ENCODE data around the gene INPP5F. TPM values are rescaled to one million over a fixed set of nuclear protein-coding genes. Genes with fewer than 3 reads are reported as not detected.
A peak's percentile ranks its signal among the peaks of the same experiment; 100 is the strongest.

INPP5F gene
- total and polyA plus RNA-seq, 9 of the 15 experiments (the other 6 are each of a cell fraction or from before 2014, with no cell fraction given) = 1.6 to 7.3 (median 6.0) TPM

GRCh38 chr10:119786117-119786769 lies 60.4 kb downstream of the INPP5F start (continued):
- no peak for TF ChIP-seq MECOM (CRISPR knock-in tag; IDR thresholded peaks at IDR 0.05)
- no peak for TF ChIP-seq EP400 (IDR thresholded peaks at IDR 0.05)
- TF ChIP-seq LEF1 (IDR thresholded peaks at IDR 0.05) = peak; percentile 44; the same call in 1 of the 2 replicates
- TF ChIP-seq KDM2B (CRISPR knock-in tag; IDR thresholded peaks at IDR 0.05) = no peak
- no peak for TF ChIP-seq SAFB (IDR thresholded peaks at IDR 0.05; ENCODE audit: borderline replicate concordance, low read depth, low read length)
- peak; percentile 27; the same call in 1 of the 2 replicates for TF ChIP-seq SMARCA4 (IDR thresholded peaks at IDR 0.05)
- TF ChIP-seq SRSF7 (optimal IDR thresholded peaks at IDR 0.05; ENCODE audit: low read depth, low read length) = no peak
- TF ChIP-seq THRAP3 (IDR thresholded peaks at IDR 0.05; ENCODE audit: borderline replicate concordance) = no peak
- TF ChIP-seq ZC3H4 (CRISPR knock-in tag; IDR thresholded peaks at IDR 0.05; ENCODE audit: borderline replicate concordance) = no peak
- TF ChIP-seq ZBTB7A (IDR thresholded peaks at IDR 0.05; ENCODE audit: borderline replicate concordance, control insufficient read depth, low read depth, low read length) = no peak
- TF ChIP-seq, protein P1, sequence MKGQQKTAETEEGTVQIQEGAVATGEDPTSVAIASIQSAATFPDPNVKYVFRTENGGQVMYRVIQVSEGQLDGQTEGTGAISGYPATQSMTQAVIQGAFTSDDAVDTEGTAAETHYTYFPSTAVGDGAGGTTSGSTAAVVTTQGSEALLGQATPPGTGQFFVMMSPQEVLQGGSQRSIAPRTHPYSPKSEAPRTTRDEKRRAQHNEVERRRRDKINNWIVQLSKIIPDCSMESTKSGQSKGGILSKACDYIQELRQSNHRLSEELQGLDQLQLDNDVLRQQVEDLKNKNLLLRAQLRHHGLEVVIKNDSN (CRISPR knock-in tag; IDR thresholded peaks at IDR 0.05) = no peak
- peak; percentile 58; the same call in 1 of the 2 replicates for TF ChIP-seq RNF2 (IDR thresholded peaks at IDR 0.05)
- TF ChIP-seq CEBPB (tag; IDR thresholded peaks at IDR 0.05) = peak; percentile 56; the same call in 1 of the 2 replicates
- no peak for TF ChIP-seq POLR3A (IDR thresholded peaks at IDR 0.05; ENCODE audit: borderline replicate concordance, extremely low read depth, insufficient read depth, insufficient read length)
- no peak for TF ChIP-seq ZBTB26 (CRISPR knock-in tag; IDR thresholded peaks at IDR 0.05)
- peak in 1 of 2 experiments; percentile 62; a peak in 2 of 4 replicates for TF ChIP-seq FOXA3 (CRISPR knock-in tag; conservative IDR thresholded peaks at IDR 0.05 in 1 of 2, IDR thresholded peaks at IDR 0.05 in 1 of 2)
- no peak for TF ChIP-seq SRSF1 (IDR thresholded peaks at IDR 0.05; ENCODE audit: low read depth, low read length)
- peak in 1 of 2 experiments; percentile 53; a peak in 1 of 4 replicates for TF ChIP-seq MLLT1 (IDR thresholded peaks at IDR 0.05)
- TF ChIP-seq ZBTB34 (CRISPR knock-in tag; IDR thresholded peaks at IDR 0.05) = no peak
- TF ChIP-seq PHTF2 (CRISPR knock-in tag; IDR thresholded peaks at IDR 0.05) = no peak
- peak; percentile 42; the same call in 1 of the 2 replicates for TF ChIP-seq ARID1B (IDR thresholded peaks at IDR 0.05)

Measured in K562 (cell line).